B cell (primary cell): ENCODE measurements around the gene ITGA6. TPM values are rescaled to one million over a fixed set of nuclear protein-coding genes. Genes with fewer than 3 reads are reported as not detected.

Source experiments
- ATAC-seq: fragments of 200-7000 bp; cut with Tn5 transposase; one replicate; pipeline ENCODE4 v1.10.0; 2021; ENCODE audit warnings: low read depth, mild to moderate bottlenecking, moderate number of reproducible peaks, moderate library complexity
- CTCF ChIA-PET: fragments of 350-600 bp; sonication (Branson Sonifier 250); formaldehyde crosslinking; loops from one replicate; lab custom pipeline; 2021; ENCODE audit warnings: antibody characterized with exemption, inconsistent platforms; lab: Charles Lee
- POLR2A ChIA-PET: fragments of 350-600 bp; sonication (Branson Sonifier 250); formaldehyde crosslinking; loops from one replicate; lab custom pipeline; 2021; ENCODE audit warnings: antibody characterized with exemption; lab: Charles Lee
- DNase-seq: peaks from one replicate; pipeline ENCODE4 v3.0.0; 2013
- H2AFZ ChIP-seq: 2 replicates; pipeline ENCODE4 v1.6.1; 2012; ENCODE audit warnings: mild to moderate bottlenecking, low read depth, low read length; ENCODE audit not compliant: insufficient read depth, poor library complexity, severe bottlenecking
- H3K27ac ChIP-seq, 2 donors: 1 replicate in 1 of 2; 2 replicates in 1 of 2; pipeline ENCODE4 v1.5.1; 2012 to 2013; ENCODE audit warnings: low read length in 2 of 2, mild to moderate bottlenecking in 2 of 2, moderate library complexity in 1 of 2
- H3K27me3 ChIP-seq, 4 experiments: fragments of 200-600 bp in 1 of 4; sonication (generic) in 1 of 4; replicated peaks in 1 of 4; 1 replicate in 2 of 4; 2 replicates in 2 of 4; pipeline versions ENCODE4 v1.6.1 to v1.7.0; 2013 to 2016; ENCODE audit warnings: low read length in 3 of 4, mild to moderate bottlenecking in 2 of 4, mixed read lengths in 1 of 4, moderate library complexity in 1 of 4; ENCODE audit not compliant: insufficient read depth in 4 of 4, control insufficient read depth in 3 of 4; ENCODE audit errors: control extremely low read depth in 1 of 4
- H3K36me3 ChIP-seq, 2 experiments: replicated peaks in 1 of 2; 1 replicate in 1 of 2; 2 replicates in 1 of 2; pipeline versions ENCODE4 v1.6.1 to v1.7.1; 2013; ENCODE audit warnings: low read length in 1 of 2; ENCODE audit not compliant: insufficient read depth in 2 of 2, control insufficient read depth in 1 of 2; ENCODE audit errors: control extremely low read depth in 1 of 2, extremely low read depth in 1 of 2
- H3K4me1 ChIP-seq, 2 donors: fragments of 200-600 bp in 1 of 2; sonication (generic) in 1 of 2; 1 replicate in 1 of 2; 2 replicates in 1 of 2; pipeline versions ENCODE4 v1.5.1 to v1.6.1; 2013 to 2017; ENCODE audit warnings: low read length in 2 of 2; ENCODE audit not compliant: control insufficient read depth in 2 of 2, insufficient read depth in 2 of 2
- H3K4me2 ChIP-seq: replicated peaks from 2 replicates; pipeline ENCODE3; 2012; ENCODE audit warnings: mild to moderate bottlenecking, low read depth, low read length; ENCODE audit not compliant: poor library complexity, severe bottlenecking
- H3K4me3 ChIP-seq, 5 experiments: fragments of 200-600 bp in 1 of 5; sonication (generic) in 1 of 5; 1 replicate in 3 of 5; 2 replicates in 2 of 5; pipeline versions ENCODE4 v1.5.1 to v1.7.0; 2011 to 2016; ENCODE audit warnings: low read length in 4 of 5, mild to moderate bottlenecking in 4 of 5, low read depth in 2 of 5, control low read depth in 1 of 5, moderate library complexity in 1 of 5; ENCODE audit not compliant: insufficient read depth in 1 of 5; ENCODE audit errors: control extremely low read depth in 1 of 5, extremely low read depth in 1 of 5
- H3K79me2 ChIP-seq: fragments of 200-600 bp; sonication (generic); one replicate; pipeline ENCODE4 v1.6.0; 2016; ENCODE audit warnings: low read length; ENCODE audit not compliant: control insufficient read depth, insufficient read depth
- H3K9ac ChIP-seq: fragments of 200-600 bp; sonication (generic); 2 replicates; pipeline ENCODE4 v1.6.1; 2017; ENCODE audit warnings: mild to moderate bottlenecking, low read length, moderate library complexity
- H3K9me3 ChIP-seq, 3 donors: one replicate each; pipeline versions ENCODE4 v1.6.1 to v1.7.1; 2013; ENCODE audit warnings: low read length in 2 of 3; ENCODE audit not compliant: control insufficient read depth in 2 of 3, insufficient read depth in 1 of 3; ENCODE audit errors: control extremely low read depth in 1 of 3
- H4K20me1 ChIP-seq: 2 replicates; pipeline ENCODE4 v1.6.0; 2012; ENCODE audit warnings: mild to moderate bottlenecking, low read length; ENCODE audit not compliant: insufficient read depth, control insufficient read depth, poor library complexity, severe bottlenecking
- H3K27ac Mint-ChIP-seq: one replicate; pipeline ENCODE4 v1.8.0; 2021; ENCODE audit warnings: mixed read lengths
- H3K27me3 Mint-ChIP-seq: one replicate; pipeline ENCODE4 v1.8.0; 2021; ENCODE audit warnings: mixed read lengths
- H3K4me1 Mint-ChIP-seq: one replicate; pipeline ENCODE4 v1.8.0; 2021; ENCODE audit warnings: mixed read lengths
- H3K4me3 Mint-ChIP-seq: one replicate; pipeline ENCODE4 v1.8.0; 2021; ENCODE audit warnings: mixed read lengths
- H3K9me3 Mint-ChIP-seq: one replicate; pipeline ENCODE4 v1.8.0; 2022; ENCODE audit warnings: mixed read lengths; ENCODE audit not compliant: insufficient read depth
- EZH2 ChIP-seq: IDR thresholded peaks from 2 replicates; pipeline ENCODE4 v1.6.1; 2012; ENCODE audit warnings: borderline replicate concordance, low read depth, mild to moderate bottlenecking, moderate library complexity, low read length; ENCODE audit not compliant: insufficient read depth, poor library complexity, severe bottlenecking
- WGBS: methylation state at CpG from one replicate; pipeline ENCODE4 v1.1.5; 2013; ENCODE audit warnings: missing lambda C conversion rate; ENCODE audit not compliant: insufficient coverage; 5-methylcytosine and 5-hydroxymethylcytosine counted together
- intact Hi-C: fragments of 100-400 bp; cut with micrococcal nuclease; formaldehyde crosslinking; loops from one replicate; pipeline ENCODE4 v1.10.0; 2022
- polyA plus RNA-seq: library from polyadenylated mRNA; depleted of rRNA; stranded (reverse); fragments of >200 nt; gene quantifications from 2 replicates; pipeline ENCODE4 v1.2.3, GENCODE V29; 2012
- total RNA-seq, 2 donors: library from RNA; stranded (reverse); fragments of 120-200 nt in 1 of 2; gene quantifications; 1 replicate in 1 of 2; 2 replicates in 1 of 2; pipeline versions ENCODE4 v1.2.3 to v1.2.4, GENCODE V29; 2013 to 2022
- TF ChIP-seq, protein P1 (sequence below): fragments of 200-600 bp; IDR thresholded peaks from one replicate; pipeline ENCODE4 v1.8.0; 2022; ENCODE audit warnings: antibody characterized with exemption, mild to moderate bottlenecking

Gene ITGA6
- total and polyA plus RNA-seq, 2 donors (not counting 1 experiment from before 2014, with no cell fraction given) = 0.17 to 0.98 TPM

GRCh38 chr2:172427990-172428831, 825 bp downstream of the ITGA6 start:
- Mint-ChIP-seq H3K9me3 (no peaks in the 10 kb centered on the region), H3K4me3 (peak overlapping the region; percentile 81), H3K4me1 (peaks cover 14% of the 10 kb centered on the region), H3K27ac (no peak overlapping the region), H3K27me3 (peaks cover 79% of the 10 kb centered on the region)
- TF ChIP-seq EZH2 = no peak
- TF ChIP-seq, protein P1, sequence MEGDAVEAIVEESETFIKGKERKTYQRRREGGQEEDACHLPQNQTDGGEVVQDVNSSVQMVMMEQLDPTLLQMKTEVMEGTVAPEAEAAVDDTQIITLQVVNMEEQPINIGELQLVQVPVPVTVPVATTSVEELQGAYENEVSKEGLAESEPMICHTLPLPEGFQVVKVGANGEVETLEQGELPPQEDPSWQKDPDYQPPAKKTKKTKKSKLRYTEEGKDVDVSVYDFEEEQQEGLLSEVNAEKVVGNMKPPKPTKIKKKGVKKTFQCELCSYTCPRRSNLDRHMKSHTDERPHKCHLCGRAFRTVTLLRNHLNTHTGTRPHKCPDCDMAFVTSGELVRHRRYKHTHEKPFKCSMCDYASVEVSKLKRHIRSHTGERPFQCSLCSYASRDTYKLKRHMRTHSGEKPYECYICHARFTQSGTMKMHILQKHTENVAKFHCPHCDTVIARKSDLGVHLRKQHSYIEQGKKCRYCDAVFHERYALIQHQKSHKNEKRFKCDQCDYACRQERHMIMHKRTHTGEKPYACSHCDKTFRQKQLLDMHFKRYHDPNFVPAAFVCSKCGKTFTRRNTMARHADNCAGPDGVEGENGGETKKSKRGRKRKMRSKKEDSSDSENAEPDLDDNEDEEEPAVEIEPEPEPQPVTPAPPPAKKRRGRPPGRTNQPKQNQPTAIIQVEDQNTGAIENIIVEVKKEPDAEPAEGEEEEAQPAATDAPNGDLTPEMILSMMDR = no peak
- Histone ChIP-seq H3K9ac (peak overlapping the region; percentile 65), H3K9me3 (peaks cover 0 to 5% (median 0%) of the 10 kb centered on the region in 3 donors), H3K79me2 (no peaks in the 10 kb centered on the region), H3K36me3 (no peaks in the 10 kb centered on the region), H3K4me1 (peaks cover 18 to 20% of the 10 kb centered on the region in 2 donors), H3K4me2 (peak overlapping the region; percentile 96), H2AFZ (peak overlapping the region; percentile 72), H3K27me3 (peaks cover 0 to 65% (median 43%) of the 10 kb centered on the region in 4 experiments), H3K4me3 (peak overlapping the region; percentile 35 to 63 (median 53)), H4K20me1 (no peaks in the 10 kb centered on the region), H3K27ac (no peak overlapping the region)
- WGBS = under 1% methylated on average over 57 of the region's 63 CpGs
- ATAC-seq (peak; percentile 46), DNase-seq (peak; percentile 51)
- ChIA-PET CTCF (interaction anchor here (1.2 to 2.4 kb wide), 2 partner anchors 10 to 33 kb away, joined by 4 to 10 read pairs; no protein-coding TSS in a partner anchor), POLR2A (interaction anchor here (0.6 kb wide), 2 partner anchors 426 to 1607 kb away, joined by 3 read pairs; no protein-coding TSS in a partner anchor)
- intact Hi-C loops = loop anchor here (5.0 kb wide), 1 partner anchor 34 kb away; no protein-coding TSS in a partner anchor
